Neural cell (in vitro differentiated cells): ENCODE results near the gene LGALS3BP.

Source experiments
- CTCF ChIP-seq: fragments of 450-650 bp; IDR thresholded peaks from 2 replicates; pipeline ENCODE4 v1.5.1; 2014; ENCODE audit warnings: antibody characterized with exemption, mild to moderate bottlenecking, moderate library complexity; ENCODE audit not compliant: poor library complexity, severe bottlenecking
- EP300 ChIP-seq: fragments of 450-650 bp; conservative IDR thresholded peaks from 2 replicates; pipeline ENCODE4 v1.6.1; 2014; ENCODE audit warnings: antibody characterized with exemption, mild to moderate bottlenecking, moderate library complexity; ENCODE audit not compliant: poor library complexity, severe bottlenecking
- POLR2AphosphoS5 ChIP-seq: IDR thresholded peaks from 2 replicates; pipeline ENCODE4 v1.6.1; 2012
- RAD21 ChIP-seq: fragments of 450-650 bp; conservative IDR thresholded peaks from 2 replicates; pipeline ENCODE4 v1.6.1; 2014; ENCODE audit warnings: antibody characterized with exemption, mild to moderate bottlenecking, moderate library complexity

- TF ChIP-seq EP300 (no peak), CTCF (no peak), POLR2AphosphoS5 (no peak), RAD21 (no peak)
Measured at GRCh38 chr17:78962345-78962983, 17.3 kb downstream of the LGALS3BP start.
